ENCODE results near the gene AHSA1.

Gene AHSA1

DNA sequence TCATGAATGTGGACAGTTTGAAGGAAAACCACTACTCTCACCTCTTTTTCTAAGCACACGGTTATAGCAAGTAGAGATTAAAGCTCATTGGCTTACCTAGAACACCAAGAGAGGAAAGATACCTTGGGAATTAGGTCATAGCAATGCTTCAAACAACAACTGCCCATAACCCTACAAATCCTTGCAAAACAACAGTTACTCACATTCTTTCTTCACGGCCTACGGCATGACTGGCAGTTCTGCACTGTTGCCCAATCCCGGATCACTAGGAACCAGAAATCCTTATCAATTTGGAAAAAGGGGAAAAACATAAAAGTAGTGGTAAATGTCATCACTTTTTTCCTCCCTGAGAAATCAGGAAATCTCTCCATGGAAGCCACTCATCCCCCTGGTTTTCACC lies 50.4 kb downstream of the AHSA1 start:
- no peaks in the 10 kb centered on the region for H4K20me1 ChIP-seq (ENCODE audit: insufficient read depth, low read length, poor library complexity, severe bottlenecking)
- TF ChIP-seq CTCF (conservative IDR thresholded peaks at IDR 0.05; ENCODE audit: low read length) (no peak), EZH2phosphoT487 (IDR thresholded peaks at IDR 0.05; ENCODE audit: borderline replicate concordance) (no peak)
- no peaks in the 10 kb centered on the region for H3K9me3 ChIP-seq (ENCODE audit: insufficient read depth, low read depth, low read length)
- H3K4me1 ChIP-seq (ENCODE audit: insufficient read depth, low read length, poor library complexity, severe bottlenecking): no peaks in the 10 kb centered on the region
- no peak overlapping the region for H3K4me2 ChIP-seq (ENCODE audit: low read depth, low read length, poor library complexity, severe bottlenecking)
- H3K4me3 ChIP-seq (ENCODE audit: low read length, poor library complexity, severe bottlenecking): no peak overlapping the region
- H3F3A ChIP-seq (ENCODE audit: low read depth): no peaks in the 10 kb centered on the region
- no peaks in the 10 kb centered on the region for H3K27me3 ChIP-seq (ENCODE audit: insufficient read depth, low read length, poor library complexity, severe bottlenecking)
- peaks cover 24% of the 10 kb centered on the region; the same call in 1 of the 2 replicates for H3K36me3 ChIP-seq (ENCODE audit: insufficient read depth, low read length)
- no peaks in the 10 kb centered on the region for H3K79me2 ChIP-seq (ENCODE audit: insufficient read depth, low read length)
- H3K9ac ChIP-seq (ENCODE audit: low read depth, low read length, poor library complexity, severe bottlenecking): no peak overlapping the region
- no peak overlapping the region for H2AFZ ChIP-seq (ENCODE audit: low read length)
- no peaks in the 10 kb centered on the region for H3K9me2 ChIP-seq (replicated peaks; ENCODE audit: low read depth, low read length)

- Histone ChIP-seq H3K4me2 (ENCODE audit: low read depth, low read length, poor library complexity, severe bottlenecking) (no peak overlapping the region), H3K9me3 (ENCODE audit: insufficient read depth, low read depth, low read length) (no peaks in the 10 kb centered on the region), H3K79me2 (ENCODE audit: insufficient read depth, low read length) (no peaks in the 10 kb centered on the region), H3K9ac (ENCODE audit: low read depth, low read length, poor library complexity, severe bottlenecking) (no peak overlapping the region), H3K4me3 (ENCODE audit: low read length, poor library complexity, severe bottlenecking) (no peak overlapping the region), H3K27me3 (ENCODE audit: insufficient read depth, low read length, poor library complexity, severe bottlenecking) (no peaks in the 10 kb centered on the region), H3K36me3 (ENCODE audit: insufficient read depth, low read length) (peaks cover 24% of the 10 kb centered on the region; the same call in 1 of the 2 replicates), H3K9me2 (replicated peaks; ENCODE audit: low read depth, low read length) (no peaks in the 10 kb centered on the region), H3F3A (ENCODE audit: low read depth) (no peaks in the 10 kb centered on the region), H3K4me1 (ENCODE audit: insufficient read depth, low read length, poor library complexity, severe bottlenecking) (no peaks in the 10 kb centered on the region), H4K20me1 (ENCODE audit: insufficient read depth, low read length, poor library complexity, severe bottlenecking) (no peaks in the 10 kb centered on the region), H2AFZ (ENCODE audit: low read length) (no peak overlapping the region)
- TF ChIP-seq EZH2phosphoT487 (IDR thresholded peaks at IDR 0.05; ENCODE audit: borderline replicate concordance) (no peak), CTCF (conservative IDR thresholded peaks at IDR 0.05; ENCODE audit: low read length) (no peak)
Observed at GRCh38 chr14:77508876-77509275, 51.0 kb downstream of the AHSA1 start.

DNA sequence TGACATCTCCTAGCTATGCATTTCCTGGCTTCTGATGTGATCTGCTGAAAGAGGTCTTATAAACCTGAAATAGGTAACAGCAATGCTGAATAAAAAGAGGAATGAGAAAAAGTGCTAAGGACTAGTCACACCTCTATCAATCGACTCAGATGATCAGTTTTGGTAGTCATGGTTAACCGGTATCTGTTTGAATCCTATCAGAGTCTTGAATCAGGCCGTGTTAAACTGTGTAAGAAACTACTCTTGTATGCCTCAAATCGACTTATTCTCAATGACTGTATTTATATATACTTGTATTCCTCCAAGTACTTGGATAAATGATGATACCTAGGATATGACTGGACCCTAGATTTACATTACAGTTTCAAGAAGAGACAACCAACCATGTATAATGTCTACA lies 51.5 kb downstream of the AHSA1 start:
- no peaks in the 10 kb centered on the region for H4K20me1 ChIP-seq (ENCODE audit: insufficient read depth, low read length, poor library complexity, severe bottlenecking)
- no peaks in the 10 kb centered on the region for H3K9me3 ChIP-seq (ENCODE audit: insufficient read depth, low read depth, low read length)
- no peak overlapping the region for H3K4me3 ChIP-seq (ENCODE audit: low read length, poor library complexity, severe bottlenecking)
- no peaks in the 10 kb centered on the region for H3K27me3 ChIP-seq (ENCODE audit: insufficient read depth, low read length, poor library complexity, severe bottlenecking)
- H3K4me1 ChIP-seq (ENCODE audit: insufficient read depth, low read length, poor library complexity, severe bottlenecking): no peaks in the 10 kb centered on the region
- no peak overlapping the region for H3K4me2 ChIP-seq (ENCODE audit: low read depth, low read length, poor library complexity, severe bottlenecking)
- TF ChIP-seq EZH2phosphoT487 (IDR thresholded peaks at IDR 0.05; ENCODE audit: borderline replicate concordance): no peak
- TF ChIP-seq CTCF (conservative IDR thresholded peaks at IDR 0.05; ENCODE audit: low read length): no peak
- H3K36me3 ChIP-seq (ENCODE audit: insufficient read depth, low read length): peaks cover 28% of the 10 kb centered on the region; the same call in 1 of the 2 replicates
- H3K9ac ChIP-seq (ENCODE audit: low read depth, low read length, poor library complexity, severe bottlenecking): no peak overlapping the region
- H2AFZ ChIP-seq (ENCODE audit: low read length): no peak overlapping the region
- no peaks in the 10 kb centered on the region for H3K9me2 ChIP-seq (replicated peaks; ENCODE audit: low read depth, low read length)
- H3K79me2 ChIP-seq (ENCODE audit: insufficient read depth, low read length): no peaks in the 10 kb centered on the region
- no peaks in the 10 kb centered on the region for H3F3A ChIP-seq (ENCODE audit: low read depth)
